GM12872 (cell line): ENCODE measurements around the gene SMIM35.
A peak's percentile ranks its signal among the peaks of the same experiment; 100 is the strongest.

ENCODE experiments used
- TF ChIP-seq, protein P1 (sequence below): IDR thresholded peaks from 3 replicates; pipeline ENCODE4 v1.5.1; 2011; ENCODE audit warnings: low read depth, mild to moderate bottlenecking, low read length, moderate library complexity; ENCODE audit not compliant: insufficient read depth

The SMIM35 gene

DNA sequence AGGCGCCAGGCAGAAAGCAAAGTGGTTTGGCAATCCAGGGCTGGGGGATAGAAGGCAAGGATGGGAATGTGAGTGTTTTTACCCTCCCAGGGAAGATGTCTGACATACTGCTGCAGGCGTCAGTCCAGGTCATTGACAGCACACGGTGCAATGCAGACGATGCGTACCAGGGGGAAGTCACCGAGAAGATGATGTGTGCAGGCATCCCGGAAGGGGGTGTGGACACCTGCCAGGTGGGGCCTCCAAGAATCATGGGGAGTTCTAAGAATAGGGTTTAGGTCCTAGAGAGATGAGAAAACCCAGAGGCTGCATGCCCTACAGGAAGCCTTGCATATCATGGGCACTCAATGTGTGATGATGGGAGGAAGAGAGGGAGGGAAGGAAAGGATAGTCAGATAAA lies 28.3 kb upstream of the SMIM35 start:
- TF ChIP-seq, protein P1, sequence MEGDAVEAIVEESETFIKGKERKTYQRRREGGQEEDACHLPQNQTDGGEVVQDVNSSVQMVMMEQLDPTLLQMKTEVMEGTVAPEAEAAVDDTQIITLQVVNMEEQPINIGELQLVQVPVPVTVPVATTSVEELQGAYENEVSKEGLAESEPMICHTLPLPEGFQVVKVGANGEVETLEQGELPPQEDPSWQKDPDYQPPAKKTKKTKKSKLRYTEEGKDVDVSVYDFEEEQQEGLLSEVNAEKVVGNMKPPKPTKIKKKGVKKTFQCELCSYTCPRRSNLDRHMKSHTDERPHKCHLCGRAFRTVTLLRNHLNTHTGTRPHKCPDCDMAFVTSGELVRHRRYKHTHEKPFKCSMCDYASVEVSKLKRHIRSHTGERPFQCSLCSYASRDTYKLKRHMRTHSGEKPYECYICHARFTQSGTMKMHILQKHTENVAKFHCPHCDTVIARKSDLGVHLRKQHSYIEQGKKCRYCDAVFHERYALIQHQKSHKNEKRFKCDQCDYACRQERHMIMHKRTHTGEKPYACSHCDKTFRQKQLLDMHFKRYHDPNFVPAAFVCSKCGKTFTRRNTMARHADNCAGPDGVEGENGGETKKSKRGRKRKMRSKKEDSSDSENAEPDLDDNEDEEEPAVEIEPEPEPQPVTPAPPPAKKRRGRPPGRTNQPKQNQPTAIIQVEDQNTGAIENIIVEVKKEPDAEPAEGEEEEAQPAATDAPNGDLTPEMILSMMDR: no peak

DNA sequence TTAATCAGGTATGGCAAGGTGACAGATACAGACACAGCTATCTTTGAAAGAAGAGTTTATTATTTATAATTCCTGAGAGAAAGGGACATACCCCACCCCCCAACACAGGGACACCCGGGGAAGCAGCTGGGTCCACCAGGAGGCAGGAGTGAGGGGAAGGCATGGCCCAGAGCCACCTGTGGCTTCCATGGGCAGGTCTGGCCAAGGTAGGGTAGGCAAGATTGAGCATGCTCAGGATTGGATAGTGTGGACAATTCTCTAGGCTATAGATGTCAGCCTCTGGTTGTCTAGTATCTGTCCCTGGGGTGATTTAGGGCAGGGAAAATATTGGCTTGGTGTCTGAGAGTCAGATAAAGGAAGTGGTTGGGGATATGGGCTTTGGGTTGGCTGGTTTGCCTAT lies 27.5 kb upstream of the SMIM35 start:
- TF ChIP-seq, protein P1: peak; percentile 20; the same call in 1 of the 3 replicates

- TF ChIP-seq, protein P1: no peak
These were observed 26.1 kb upstream of the SMIM35 start for GRCh38 chr11:118112711-118113430.

DNA sequence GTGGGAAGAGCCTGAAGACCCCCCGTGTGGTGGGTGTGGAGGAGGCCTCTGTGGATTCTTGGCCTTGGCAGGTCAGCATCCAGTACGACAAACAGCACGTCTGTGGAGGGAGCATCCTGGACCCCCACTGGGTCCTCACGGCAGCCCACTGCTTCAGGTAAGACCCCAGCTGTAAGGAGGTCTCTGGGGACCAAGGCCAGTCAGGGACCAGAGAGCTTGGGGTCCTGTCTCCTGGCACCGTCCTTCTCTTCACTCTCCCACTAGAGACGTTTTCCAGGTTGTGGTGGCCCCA lies 24.9 kb upstream of the SMIM35 start:
- TF ChIP-seq, protein P1: no peak

GRCh38 chr11:118111019-118111743 lies 24.4 kb upstream of the SMIM35 start:
- TF ChIP-seq, protein P1: no peak

DNA sequence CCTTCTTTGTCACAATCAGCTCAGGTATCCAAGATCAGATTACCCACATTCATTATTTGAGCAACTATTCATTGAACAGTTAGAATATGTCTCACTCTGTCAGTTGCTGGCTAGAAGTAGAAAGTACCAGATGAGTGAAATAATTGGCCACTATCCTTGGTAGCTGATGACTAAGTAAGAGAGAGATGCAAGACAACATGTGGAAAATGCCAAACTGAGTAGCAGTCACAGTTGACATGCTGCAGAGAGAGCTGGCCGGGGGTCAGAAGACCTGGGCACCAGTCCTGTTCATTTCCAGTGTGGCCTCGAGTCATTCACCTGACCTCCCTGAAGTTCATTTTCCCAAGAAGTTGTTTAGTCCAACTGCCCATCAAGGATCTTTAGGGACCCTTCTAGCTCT lies 22.5 kb upstream of the SMIM35 start:
- TF ChIP-seq, protein P1: no peak

- TF ChIP-seq, protein P1: no peak
These were observed 21.8 kb upstream of the SMIM35 start for GRCh38 chr11:118108513-118108912.
